Mucosa of gallbladder (tissue), 1 donor: ENCODE measurements around the gene ZNF764. TPM values are rescaled to one million over a fixed set of nuclear protein-coding genes. Genes with fewer than 3 reads are reported as not detected.

Experiments
- total RNA-seq: library from RNA; stranded (reverse); gene quantifications from one replicate; pipeline ENCODE4 v1.2.1, GENCODE V29; 2021
- donor health status: DM: no; HTN: no; CAD: no.

The ZNF764 gene
- total RNA-seq, 1 donor from 2014 or later, result 12.1 TPM

Other genes starting within 250 kb of the ZNF764 start
- gene CD2BP2, start 203.1 kb downstream of the ZNF764 start, total RNA-seq, result 71.2 TPM
- 60.6 TPM for gene TBC1D10B, start 187.9 kb downstream of the ZNF764 start, total RNA-seq
- 1.3 TPM for gene MYL11, start 183.6 kb downstream of the ZNF764 start, total RNA-seq
- gene SEPTIN1, start 175.8 kb downstream of the ZNF764 start, total RNA-seq, result 11.5 TPM
- gene ZNF48, start 163.0 kb downstream of the ZNF764 start, total RNA-seq, result 11.8 TPM
- gene ZNF771, start 150.8 kb downstream of the ZNF764 start, total RNA-seq, result 21.9 TPM
- gene DCTPP1, start 128.3 kb downstream of the ZNF764 start, total RNA-seq, result 53.3 TPM
- 112 TPM for gene SEPHS2, start 112.5 kb downstream of the ZNF764 start, total RNA-seq
- 16.7 TPM for gene ITGAL, start 85.6 kb downstream of the ZNF764 start, total RNA-seq
- 61.1 TPM for gene ZNF768, start 31.8 kb downstream of the ZNF764 start, total RNA-seq
- 11.9 TPM for gene ZNF747, start 23.5 kb downstream of the ZNF764 start, total RNA-seq
- gene ZNF688, start 13.3 kb upstream of the ZNF764 start, total RNA-seq, result 23.5 TPM
- gene ZNF785, start 27.3 kb upstream of the ZNF764 start, total RNA-seq, result 24.0 TPM
- 13.6 TPM for gene ZNF689, start 52.0 kb upstream of the ZNF764 start, total RNA-seq
- gene PRR14, start 92.6 kb upstream of the ZNF764 start, total RNA-seq, result 68.9 TPM
- 84.9 TPM for gene FBRS, start 100.1 kb upstream of the ZNF764 start, total RNA-seq
- gene SRCAP, start 140.8 kb upstream of the ZNF764 start, total RNA-seq, result 89.5 TPM
- 39.2 TPM for gene PHKG2, start 190.1 kb upstream of the ZNF764 start, total RNA-seq
- 13.2 TPM for gene CFAP119, start 203.7 kb upstream of the ZNF764 start, total RNA-seq
- gene RNF40, start 203.9 kb upstream of the ZNF764 start, total RNA-seq, result 129 TPM
- gene ZNF629, start 228.8 kb upstream of the ZNF764 start, total RNA-seq, result 18.9 TPM